Stimulated activated naive CD4-positive, alpha-beta T cell (primary cell): ENCODE data around the gene PTPRD.
"Not testable (repeated sequence)": the region's sequence is repeated elsewhere in the genome, so short reads cannot be mapped to it uniquely, and the experiment has no call there.

Experiments used
- DNase-seq, 6 experiments: peaks; one replicate each; lab custom pipeline; 2025; lab: John Stamatoyannopoulos, UW

PTPRD gene

DNA sequence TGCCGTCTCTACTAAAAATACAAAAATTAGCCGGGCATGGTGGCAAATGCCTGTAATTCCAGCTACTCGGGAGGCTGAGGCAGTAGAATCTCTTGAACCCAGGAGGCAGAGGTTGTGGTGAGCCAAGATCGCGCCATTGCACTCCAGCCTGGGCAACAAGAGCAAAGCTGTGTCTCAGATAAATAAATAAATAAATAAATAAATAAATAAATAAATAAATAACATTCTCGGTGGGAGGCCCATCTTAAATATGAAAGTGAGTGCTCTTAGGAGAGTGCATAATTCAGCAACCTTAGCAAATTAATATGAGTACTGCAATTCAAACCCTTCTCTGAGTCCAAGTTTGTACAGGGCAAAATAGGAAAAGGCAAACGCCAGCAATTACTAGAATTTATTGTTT, 1302.1 kb downstream of the PTPRD start:
- not testable (repeated sequence) for DNase-seq

DNA sequence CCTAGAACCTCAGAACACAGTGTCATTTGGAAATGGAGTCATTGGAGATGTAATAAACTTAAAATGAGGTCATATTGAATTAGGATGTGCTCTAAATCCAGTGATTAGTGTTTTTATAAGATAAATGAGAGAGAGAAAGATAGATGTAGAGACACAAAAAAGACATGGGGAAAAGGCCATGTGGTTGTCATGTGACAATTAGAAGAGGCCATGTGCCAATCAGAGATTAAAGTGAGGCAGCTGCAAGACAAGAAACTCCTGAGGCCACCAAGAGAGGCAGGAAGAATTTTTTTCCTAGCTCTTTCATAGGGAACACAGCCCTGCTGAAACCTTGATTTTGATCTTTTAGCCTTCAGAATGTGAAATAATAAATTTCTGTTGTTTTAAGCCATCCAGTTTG, 1307.2 kb downstream of the PTPRD start:
- DNase-seq = no peak

DNA sequence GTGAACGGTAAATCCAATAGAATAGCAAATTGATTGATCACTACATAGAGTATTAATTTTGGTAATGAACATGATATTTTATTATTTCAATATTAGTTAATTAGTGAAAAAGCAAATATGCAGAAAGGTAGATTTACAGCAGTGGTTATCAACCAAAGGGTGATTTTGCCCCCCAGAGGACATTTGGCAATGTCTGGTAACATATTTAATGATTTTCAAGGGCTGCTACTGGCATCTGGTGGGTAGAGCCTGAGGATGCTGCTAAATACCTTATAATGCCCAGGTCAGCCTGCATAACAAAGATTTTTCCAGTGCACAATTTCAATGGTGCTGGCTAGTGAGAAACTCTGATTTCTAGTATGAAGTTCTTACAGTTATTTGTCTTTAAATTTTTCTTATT, 1313.7 kb downstream of the PTPRD start:
- DNase-seq = no peak

DNA sequence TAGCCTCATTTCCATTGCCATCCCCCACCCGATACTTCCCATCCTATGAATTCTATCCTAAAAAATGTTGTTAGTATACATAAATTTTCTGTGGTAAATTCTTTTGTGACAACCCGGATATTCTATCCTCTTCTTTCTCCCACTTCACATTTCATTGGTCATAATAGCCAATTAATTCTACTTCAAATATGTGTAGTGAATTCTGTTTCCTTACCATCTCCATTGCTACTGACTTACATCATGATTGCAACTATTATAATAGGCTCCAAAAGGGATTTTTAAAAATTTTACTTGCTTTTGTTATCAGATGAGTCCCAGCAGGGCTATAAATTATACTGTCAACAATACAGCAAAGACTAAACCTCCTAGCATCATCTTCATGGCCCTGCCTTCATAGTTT, 1326.8 kb downstream of the PTPRD start:
- no peak for DNase-seq

DNA sequence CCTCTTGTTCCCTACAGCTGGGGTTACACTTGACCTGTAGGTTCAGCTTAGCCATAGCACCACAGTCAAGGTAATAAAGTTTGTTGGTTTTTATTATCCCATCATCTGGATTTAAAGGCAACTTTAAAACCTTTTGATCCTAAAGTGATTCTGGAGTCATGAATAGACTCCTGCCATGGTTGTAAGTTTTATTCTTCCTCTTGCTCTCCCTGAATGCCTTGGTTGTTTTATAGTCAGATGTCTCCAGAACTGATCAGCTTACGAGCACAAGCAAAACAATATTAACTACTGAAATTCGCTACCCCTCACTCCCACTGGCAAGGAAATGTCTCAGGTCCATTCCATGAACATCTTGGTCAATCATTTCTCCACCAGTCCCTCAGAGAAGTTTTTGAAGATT, 1328.6 kb downstream of the PTPRD start:
- no peak for DNase-seq

DNA sequence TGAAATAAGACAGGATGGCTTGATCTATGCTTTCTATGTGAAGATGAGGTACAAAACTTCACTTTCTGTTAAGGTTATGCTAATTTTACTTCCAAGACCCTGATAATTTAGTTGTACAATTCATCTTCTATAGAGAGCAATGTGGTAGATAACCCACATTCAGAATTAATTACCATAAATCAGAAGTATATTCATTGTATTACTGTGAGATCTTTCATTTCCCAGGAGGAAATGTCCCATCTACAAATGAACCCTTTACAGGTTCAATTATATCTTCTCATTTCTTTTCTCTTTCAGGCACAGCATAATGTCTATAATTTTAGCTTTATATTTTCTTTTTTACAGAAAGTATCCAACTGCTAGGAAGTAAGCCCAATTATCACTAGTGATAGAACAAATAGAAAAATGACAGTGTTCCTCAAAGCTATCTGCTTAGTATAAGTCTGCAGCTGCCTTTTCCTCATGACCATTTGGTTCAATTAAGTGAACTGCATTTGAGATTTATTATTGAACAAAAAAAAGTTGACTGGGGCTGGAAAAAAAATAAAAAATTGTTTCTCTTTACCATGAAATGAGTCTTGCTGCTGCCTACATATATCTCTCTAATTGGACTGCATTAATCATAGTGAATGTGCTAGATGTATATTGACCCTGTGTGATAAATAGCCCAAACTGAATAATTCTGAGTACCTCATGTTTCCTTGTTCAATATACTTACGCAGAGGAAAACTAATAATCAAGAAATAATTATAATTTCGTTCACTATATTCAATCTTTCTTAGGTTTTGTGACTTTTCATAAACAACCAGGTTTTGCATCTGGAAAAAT, 1329.4 kb downstream of the PTPRD start:
- DNase-seq = no peak

DNA sequence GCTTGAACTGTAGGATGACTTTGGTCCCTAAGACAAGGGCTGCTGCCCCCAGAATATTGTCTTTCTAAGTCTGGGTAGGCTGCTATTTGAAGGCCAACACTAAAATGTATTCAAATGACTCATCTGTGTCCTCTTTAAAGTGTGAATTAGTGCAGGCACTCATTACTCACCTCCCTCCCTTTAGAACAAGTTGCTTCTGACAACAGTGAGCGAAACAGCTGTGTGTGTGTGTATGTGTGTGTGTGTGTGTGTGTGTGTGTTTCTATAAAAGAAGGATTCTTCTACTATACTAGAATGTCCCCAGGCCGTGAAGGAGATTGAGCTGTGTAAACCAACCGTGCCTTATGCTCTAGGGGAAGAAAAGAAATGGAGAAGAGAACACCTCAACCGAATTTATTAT, 1337.2 kb downstream of the PTPRD start:
- no peak for DNase-seq

DNA sequence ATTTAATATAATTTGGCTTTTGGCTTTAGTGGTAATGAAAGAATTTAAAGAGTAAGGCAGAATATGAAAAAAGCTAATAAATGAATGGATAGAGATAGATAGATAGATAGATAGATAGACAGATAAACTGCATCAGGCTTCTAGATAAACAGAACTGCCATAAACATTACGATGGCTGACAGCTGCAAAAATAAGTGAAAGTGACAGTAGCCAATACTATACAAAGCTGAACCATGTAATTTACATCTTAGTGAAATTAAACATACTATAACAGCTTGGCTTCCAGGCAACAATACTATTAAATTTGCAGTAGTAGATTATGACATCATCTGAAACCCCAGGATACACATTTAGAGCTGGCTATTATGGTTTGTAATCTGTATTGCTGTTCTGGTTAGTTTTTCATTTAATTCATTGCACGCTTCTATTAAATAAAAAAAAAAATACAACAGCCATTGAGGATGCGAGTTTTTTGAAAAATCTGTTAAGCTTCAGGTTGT, 1354.8 kb downstream of the PTPRD start:
- DNase-seq = no peak

DNA sequence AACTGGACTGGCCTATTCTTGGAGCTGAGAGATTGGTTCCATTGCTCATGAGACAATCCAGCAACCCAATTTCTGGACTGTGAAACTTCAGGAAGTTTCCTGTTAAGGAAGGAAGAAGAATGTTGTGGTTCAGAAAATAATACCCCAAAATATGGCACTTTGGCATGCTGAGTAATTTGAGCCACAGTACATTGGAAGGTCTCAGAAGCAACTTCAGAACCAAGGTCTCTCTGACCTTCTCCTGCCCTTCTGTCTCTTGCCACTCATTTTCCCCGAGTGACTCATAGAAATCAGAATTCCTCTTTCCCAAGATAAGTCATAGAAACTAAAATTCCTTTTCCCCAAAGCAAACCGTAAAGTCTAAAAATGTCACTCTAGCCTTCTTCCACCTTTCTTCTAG, 1366.1 kb downstream of the PTPRD start:
- no peak for DNase-seq

DNA sequence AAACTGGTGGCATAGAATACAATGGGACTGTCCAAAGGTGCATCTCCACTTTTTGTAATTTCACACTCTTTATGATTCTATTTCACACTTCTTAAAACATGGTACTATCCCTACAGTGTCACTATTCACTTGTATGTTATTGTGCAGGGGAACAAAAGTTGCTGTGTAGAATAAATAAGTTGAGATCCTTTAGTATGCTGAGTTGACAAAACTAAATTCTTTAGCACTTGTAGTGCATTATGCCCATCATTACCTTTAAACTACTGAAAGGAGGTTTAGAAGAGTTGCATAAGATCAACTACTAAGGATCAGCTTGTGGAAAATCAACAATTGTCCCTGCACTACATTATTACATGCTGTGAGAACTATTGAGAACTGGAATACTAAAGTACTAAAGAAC, 1380.9 kb downstream of the PTPRD start:
- DNase-seq = no peak

DNA sequence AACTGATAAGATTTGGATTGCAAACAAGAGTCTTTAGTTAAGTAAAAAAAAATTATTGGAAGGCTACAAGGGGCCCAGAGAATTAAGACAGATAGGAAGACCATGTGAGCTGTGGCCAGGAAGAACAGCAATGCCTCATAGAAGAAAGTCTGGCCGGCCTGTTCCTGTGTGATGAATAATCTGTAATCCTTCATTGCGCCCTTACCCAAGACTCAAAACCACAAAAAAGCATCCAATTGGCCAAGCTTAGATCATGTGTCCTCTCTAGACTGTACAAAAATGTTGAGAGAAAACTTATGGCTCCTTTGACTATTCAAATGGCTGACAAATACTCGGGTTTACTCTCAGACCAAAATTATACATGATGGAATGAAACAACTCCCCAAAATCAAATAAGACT, 1383.5 kb downstream of the PTPRD start:
- no peak for DNase-seq

DNA sequence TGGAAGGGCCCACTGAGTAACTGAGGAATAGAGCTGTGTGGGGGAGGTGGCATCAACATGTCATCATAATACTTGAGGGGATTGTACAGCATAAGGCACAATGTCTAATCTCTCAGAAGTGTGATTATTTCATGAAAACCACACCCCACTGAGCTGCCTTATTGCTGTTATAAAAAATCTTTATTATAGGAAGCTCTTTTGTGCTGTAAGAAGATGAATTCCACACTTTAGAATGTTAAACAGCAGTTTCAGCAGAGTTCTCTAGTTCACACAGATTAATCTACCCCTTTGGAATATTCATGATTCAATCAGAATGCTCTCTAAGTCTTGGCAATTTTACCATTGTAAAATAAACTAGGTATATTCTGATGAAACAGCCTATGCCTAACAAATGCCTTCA, 1389.6 kb downstream of the PTPRD start:
- DNase-seq = no peak

DNA sequence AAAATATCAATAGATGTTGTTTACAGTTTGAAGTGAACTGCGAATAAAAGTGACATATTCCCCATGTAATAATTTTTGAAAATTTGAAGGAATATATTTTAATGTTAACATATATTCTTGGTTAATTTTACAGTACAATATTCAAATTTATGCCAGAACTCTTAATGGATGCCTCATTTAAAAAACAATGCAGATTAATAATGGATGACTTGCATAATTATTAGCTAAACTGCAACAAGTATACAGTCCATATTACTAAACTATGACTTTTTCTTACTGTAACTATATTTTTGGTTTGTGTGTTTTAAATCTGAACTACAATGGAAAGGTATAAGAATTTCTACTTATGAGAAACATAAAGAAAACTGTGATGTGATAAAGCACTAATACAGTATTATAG, 1390.1 kb downstream of the PTPRD start:
- no peak for DNase-seq

DNA sequence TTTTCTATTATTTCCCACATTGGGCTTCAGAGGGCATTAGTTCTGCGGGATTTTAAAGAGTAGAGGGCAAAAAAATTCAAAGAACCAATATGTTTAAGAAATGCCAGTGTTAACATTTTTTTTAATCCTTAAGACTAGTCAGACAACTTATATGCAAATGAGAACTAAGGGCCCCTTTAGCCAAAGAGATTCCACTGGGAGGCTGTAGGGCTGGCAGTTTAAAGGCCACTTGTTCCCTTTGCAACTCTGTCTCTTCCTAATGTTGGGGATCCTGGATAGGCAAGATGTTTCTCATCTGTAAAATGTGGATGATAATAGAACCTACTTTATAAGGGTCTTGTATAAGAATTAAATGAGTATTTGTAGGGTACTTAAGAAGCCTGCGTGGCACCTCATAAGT, 1395.9 kb downstream of the PTPRD start:
- no peak for DNase-seq

DNA sequence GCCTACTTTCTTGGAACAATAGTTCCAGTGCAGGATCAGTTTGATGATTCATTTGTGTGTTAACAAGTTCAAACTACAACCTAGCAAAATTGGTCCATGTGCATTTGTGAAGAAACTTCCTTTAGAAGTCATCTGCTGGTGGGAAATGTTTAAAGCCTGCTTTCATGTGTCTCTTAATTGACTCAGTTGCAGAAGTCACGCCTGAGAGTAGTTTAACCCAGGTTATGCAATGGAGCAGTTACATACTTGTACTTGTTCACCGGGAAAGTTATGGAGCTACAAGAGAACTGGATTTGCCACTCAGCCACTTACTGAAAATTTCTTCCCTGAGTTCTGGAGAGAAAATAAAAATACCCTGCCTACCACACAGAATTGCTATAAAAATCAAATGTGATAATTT, 1397.8 kb downstream of the PTPRD start:
- no peak for DNase-seq

DNA sequence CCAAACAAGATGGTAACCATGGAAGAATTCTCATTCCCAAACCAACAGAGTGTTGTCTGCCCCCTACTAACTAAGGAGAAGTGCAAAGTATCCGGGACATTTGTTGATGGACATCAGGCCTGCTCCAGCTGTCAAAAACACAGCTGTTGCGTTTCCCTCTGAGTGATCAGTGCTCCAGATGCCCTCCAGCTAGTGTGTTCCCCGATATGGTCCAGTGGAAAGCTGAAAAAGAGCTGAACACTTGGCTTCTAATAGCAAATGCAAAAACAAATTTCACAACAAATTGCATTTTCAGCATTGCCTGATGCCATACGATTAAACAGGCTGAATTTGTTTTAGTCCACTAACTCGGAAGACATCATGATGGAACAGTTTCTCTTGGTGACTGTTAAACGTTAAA, 1398.7 kb downstream of the PTPRD start:
- DNase-seq = no peak

DNA sequence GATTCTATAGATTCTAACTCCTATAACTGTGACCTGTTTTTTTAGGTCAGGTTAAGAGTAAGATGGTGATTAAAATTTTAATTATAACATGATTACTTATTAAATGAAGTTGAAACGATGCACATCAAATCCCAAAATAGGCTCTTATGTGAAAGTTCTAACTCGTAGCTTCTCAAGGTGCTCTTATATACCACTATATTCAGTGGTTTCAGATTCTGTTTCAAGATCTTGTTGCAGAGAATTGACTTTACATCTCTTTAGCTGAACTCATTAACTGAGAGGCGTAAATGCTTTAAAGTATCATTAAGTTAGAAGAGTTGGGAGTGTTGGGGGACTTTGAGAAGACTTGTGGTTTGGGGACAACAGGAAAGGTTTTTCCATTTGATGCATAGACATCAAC, 1399.8 kb downstream of the PTPRD start:
- no peak for DNase-seq

DNA sequence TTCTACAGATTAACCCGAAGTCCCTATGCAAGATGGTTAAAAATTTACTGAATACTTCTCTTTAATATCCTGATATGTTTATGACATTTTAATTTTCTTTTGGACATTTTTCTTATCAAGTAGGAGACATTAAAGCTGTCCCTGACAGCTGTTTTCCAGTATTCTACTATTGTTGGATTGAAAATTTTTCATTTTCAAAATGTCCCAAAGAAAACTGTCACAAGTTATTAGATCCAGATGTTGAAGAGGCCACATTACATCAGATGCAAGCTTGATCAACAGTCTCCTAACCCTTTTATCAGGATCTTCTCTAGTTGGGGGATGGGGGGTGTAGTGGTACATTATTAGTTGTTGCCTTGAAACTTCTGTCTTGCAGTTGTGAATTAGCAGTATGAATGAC, 1410.5 kb downstream of the PTPRD start:
- DNase-seq = no peak

DNA sequence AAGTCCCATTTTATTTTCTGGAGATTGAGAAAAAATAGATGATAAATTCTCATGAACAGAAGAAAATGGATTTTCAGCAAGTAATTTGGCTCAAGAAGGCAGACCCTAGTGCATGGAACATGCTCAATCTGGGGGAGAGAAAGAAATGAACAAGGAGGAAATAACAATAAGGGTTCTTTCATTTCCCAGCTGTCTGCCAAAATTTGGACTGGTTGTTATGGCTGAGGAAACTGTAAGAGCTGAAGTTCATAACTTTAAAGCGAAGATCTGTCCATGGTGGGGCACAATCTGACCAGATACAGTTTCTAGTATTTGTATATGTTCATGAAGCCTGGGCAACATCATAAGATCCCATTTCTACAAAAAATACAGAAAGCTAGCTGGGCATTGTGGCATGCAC, 1426.7 kb downstream of the PTPRD start:
- no peak for DNase-seq

DNA sequence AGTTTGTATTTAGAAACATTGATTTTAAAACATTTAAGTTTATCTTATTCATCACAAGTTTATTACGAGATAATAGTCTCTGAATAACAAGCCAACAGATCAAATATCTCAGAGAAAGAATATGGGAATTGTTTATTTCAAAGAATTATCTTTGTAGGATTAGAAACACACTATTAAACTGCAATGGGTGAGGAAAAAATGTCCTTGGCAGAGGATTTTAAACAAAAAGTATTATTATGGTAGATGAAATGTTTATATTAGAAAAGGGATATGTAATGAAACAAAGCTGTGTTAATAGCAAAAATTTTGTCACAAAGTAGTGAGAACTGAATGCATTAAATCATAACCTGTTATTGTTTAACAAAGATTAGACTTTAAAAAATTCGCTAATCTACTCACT, 1430.4 kb downstream of the PTPRD start:
- DNase-seq = no peak

DNA sequence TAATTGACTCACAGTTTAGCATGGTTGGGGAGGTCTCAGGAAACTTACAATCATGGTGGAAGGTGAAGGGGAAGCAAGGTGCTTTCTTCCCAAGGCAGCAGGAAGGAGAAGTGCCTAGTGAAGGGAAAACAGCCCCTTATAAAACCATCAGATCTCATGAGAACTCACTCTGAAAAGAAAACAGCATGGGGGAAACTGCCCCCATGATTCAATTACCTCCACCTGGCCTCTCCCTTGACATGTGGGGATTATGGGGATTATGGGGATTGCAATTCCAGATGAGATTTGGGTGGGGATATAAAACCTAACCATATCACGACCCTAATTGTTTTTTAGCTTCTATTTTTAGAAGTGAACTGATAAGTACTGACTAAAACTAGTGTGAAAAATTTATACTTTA, 1435.7 kb downstream of the PTPRD start:
- no peak for DNase-seq

DNA sequence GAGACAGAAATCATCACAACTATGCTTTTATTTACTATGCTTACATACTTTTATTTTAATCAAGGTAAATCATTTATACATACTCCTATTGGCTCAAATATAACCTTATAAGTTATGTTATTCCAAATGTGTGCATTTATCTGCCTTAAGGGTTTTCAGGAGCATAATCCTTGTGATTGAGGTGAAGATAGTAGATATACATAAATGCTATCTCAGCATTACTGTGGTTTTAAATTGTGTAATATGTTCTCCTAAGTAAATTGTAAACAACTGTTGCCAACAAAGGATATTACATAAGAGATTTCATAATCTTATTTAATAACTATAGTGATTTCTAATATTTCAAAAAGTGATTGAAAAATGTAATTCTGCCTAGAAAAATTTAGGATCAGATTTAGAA, 1438.4 kb downstream of the PTPRD start:
- no peak for DNase-seq

DNA sequence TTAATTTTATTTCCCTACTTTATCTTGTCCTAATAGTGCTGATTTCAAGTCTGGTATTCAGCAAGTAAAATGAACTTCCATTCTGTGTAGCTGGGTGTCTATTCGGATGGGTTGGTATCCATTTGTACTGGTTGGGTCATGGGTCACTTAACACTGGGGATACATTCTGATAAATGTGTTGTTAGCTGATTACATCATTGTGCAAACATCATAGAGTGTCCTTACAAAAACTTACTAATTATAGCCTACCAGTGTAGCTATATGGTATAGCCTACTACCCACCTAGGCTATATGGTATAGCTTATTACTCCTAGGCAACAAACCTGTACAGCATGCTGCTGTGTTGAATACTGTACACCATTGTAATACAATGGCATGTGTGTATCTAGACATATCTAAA, 1439.5 kb downstream of the PTPRD start:
- DNase-seq = no peak

DNA sequence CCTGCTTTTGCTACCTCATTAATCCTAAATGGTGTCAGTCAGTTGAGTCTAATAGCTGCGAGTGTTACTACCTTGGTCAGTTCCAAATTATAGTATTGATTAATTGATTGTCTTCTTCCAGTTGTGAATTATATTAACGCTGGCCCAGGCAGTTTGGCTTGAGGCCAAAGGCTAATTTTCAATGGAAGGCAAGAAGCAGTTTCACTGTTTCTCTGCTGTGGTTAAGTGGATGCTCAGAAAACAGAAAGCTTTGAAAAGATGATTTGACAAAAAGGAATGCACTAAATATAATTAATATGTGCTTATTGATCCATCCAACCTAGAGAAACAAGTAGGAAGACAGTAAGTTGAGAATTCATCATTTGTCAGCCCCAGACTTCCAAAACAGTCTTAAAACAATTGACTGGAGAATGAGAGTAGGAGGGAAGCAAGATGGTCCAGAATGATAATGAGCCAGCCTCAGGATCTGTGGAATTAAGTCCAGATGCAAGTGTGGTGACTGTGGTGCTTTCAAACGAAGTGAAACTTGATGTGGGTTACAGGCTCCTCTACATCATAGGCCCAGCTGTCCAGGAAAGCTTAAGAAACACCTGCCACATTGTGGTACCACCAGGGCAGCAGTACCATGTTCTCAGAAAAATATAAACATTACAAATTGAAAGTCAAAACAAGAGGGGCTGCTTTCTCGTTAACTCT, 1442.2 kb downstream of the PTPRD start:
- no peak for DNase-seq
